ENCODE measurements around the gene ZDHHC4.

Gene ZDHHC4

GRCh38 chr7:6590645-6591110 lies 13.4 kb downstream of the ZDHHC4 start:
- TF ChIP-seq CTCF (IDR thresholded peaks at IDR 0.05; ENCODE audit: insufficient read depth, missing control alignments): no peak
- no peak for DNase-seq (ENCODE audit: insufficient read length, low spot score)
- FAIRE-seq: no peak

DNA sequence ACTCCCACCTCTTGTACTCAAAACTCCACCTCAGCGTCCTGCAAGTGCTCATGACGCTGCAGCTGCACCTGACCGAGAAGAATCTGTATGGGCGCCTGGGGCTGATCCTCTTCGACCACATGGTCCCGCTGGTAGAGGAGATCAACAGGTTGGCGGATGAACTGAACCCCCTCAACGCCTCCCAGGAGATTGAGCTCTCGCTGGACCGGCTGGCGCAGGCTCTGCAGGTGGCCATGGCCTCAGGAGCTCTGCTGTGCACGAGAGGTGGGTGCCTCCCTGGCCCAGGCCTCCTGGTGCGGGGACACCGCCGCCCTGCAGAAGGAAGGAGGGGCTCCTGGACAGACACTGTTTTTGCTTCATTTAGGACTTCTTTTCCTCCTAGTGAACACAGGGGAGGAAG lies 22.8 kb downstream of the ZDHHC4 start:
- DNase-seq (ENCODE audit: insufficient read length, low spot score) (no peak), FAIRE-seq (no peak)
- TF ChIP-seq CTCF (IDR thresholded peaks at IDR 0.05; ENCODE audit: insufficient read depth, missing control alignments): no peak

DNA sequence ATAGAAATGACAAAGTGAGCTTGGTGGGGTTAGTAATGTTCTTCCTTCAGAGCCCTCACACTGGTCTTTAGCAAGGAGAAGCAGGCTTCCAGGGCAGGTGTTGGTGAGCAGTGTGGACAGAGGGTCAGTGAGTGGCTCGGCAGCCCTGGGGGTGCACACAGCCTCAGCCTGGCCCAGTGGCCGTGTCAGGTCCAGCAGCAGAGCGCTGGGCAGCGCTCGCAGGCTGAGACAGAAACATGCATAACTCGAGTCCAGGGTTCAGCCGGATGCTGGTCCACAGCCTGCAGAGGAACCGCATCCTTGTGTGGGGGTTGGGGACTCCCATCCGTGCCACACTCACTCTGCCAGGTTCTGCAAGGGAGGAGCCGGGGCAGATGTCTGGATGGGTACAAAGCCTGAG lies 27.2 kb downstream of the ZDHHC4 start:
- no peak for TF ChIP-seq CTCF (IDR thresholded peaks at IDR 0.05; ENCODE audit: insufficient read depth, missing control alignments)
- FAIRE-seq: no peak

GRCh38 chr7:6606866-6607583 lies 29.8 kb downstream of the ZDHHC4 start:
- TF ChIP-seq CTCF (IDR thresholded peaks at IDR 0.05; ENCODE audit: insufficient read depth, missing control alignments): no peak
- FAIRE-seq (no peak), DNase-seq (ENCODE audit: insufficient read length, low spot score) (no peak)

More for the DNA sequence above, 27.2 kb downstream of the ZDHHC4 start:
- no peak for DNase-seq (ENCODE audit: insufficient read length, low spot score)

DNA sequence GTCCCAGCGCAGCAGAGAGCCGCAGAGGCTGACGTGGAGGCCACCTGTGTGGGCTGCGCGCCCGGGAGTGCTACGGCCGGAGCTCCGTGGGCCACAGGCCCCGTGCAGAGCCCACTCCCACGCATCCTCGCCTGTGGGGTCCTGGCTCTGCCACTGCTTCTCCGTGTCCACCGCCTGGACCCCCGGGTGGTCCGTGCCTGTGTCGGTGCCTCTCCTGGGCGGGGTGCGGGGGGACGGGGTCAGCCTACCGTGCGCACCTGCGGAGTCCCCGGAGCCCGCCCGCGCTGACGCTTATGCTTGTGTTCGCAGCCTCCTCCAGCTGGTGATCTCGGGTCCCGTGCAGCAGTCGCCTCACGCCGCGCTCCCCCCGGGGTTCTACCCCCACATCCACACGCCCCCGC lies 30.4 kb downstream of the ZDHHC4 start:
- DNase-seq (ENCODE audit: insufficient read length, low spot score) (no peak), FAIRE-seq (no peak)
- TF ChIP-seq CTCF (IDR thresholded peaks at IDR 0.05; ENCODE audit: insufficient read depth, missing control alignments): no peak

- TF ChIP-seq CTCF (IDR thresholded peaks at IDR 0.05; ENCODE audit: insufficient read depth, missing control alignments): no peak
- FAIRE-seq (no peak), DNase-seq (ENCODE audit: insufficient read length, low spot score) (no peak)
Observed at GRCh38 chr7:6608081-6608480, 30.8 kb downstream of the ZDHHC4 start.

GRCh38 chr7:6608794-6609193 lies 31.5 kb downstream of the ZDHHC4 start:
- no peak for TF ChIP-seq CTCF (IDR thresholded peaks at IDR 0.05; ENCODE audit: insufficient read depth, missing control alignments)
- DNase-seq (ENCODE audit: insufficient read length, low spot score): no peak
- FAIRE-seq: no peak
